IPS-15b (cell line): Measurements from ENCODE around the gene TMEM39B.
"Not testable (repeated sequence)": the region's sequence is repeated elsewhere in the genome, so short reads cannot be mapped to it uniquely, and the experiment has no call there.

Experiments used
- H3K27me3 ChIP-seq: one replicate; pipeline ENCODE4 v1.6.1; 2013; ENCODE audit warnings: low read length; ENCODE audit not compliant: control insufficient read depth, insufficient read depth
- H3K36me3 ChIP-seq: one replicate; pipeline ENCODE4 v1.6.1; 2013; ENCODE audit warnings: low read length; ENCODE audit not compliant: control insufficient read depth, insufficient read depth
- H3K4me1 ChIP-seq: one replicate; pipeline ENCODE4 v1.6.1; 2013; ENCODE audit warnings: mild to moderate bottlenecking, low read length; ENCODE audit not compliant: control insufficient read depth, insufficient read depth
- H3K4me3 ChIP-seq: one replicate; pipeline ENCODE4 v1.5.1; 2013; ENCODE audit warnings: low read depth, low read length
- H3K9ac ChIP-seq: one replicate; pipeline ENCODE4 v1.6.1; 2013; ENCODE audit warnings: low read depth, mild to moderate bottlenecking, low read length
- H3K9me3 ChIP-seq: one replicate; pipeline ENCODE4 v1.6.1; 2013; ENCODE audit warnings: mild to moderate bottlenecking, low read length; ENCODE audit not compliant: control insufficient read depth, insufficient read depth

TMEM39B gene

DNA sequence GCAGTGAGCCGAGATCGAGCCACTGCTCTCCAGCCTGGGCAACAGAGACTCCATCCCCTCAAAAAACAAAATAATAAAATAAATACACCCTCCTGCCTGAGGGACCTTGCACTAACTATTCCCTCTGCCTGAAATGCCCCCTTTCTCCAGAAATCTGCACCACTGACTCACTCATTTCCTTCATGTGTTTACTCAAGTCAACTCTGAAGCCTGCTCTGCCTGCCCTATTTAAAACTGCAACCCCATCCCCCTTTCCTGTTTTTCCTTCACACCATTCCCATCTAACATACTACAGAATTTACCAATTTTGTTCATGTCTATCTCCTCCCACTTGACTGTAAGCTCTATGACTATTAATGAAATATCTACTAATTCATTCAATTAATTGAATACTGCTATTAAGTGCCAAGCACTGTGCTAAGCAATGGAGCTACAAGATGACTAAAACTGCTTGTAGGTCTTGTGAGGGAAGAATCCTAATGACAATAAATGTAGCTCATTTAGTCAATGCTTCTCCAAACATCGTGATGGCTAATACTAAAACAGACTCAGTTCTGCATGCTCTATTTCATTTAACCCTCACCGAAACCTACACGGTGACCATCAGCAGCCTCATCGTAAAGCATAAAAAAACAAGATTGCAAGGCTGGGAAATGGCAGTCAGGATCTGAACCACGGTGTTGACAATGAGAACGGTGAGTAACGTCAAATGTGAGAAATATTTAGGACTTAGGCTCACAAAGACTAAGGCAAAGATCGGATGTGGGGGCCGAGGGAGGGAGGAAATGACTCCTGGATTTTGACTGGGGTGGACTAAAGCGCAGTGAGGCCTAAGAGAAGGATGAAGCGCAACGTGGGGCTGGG is 749 bp upstream of the TMEM39B start:
- H3K9me3 ChIP-seq = no peaks in the 10 kb centered on the region
- no peaks in the 10 kb centered on the region for H3K27me3 ChIP-seq
- peak overlapping the region; percentile 58 for H3K9ac ChIP-seq
- peaks cover 19% of the 10 kb centered on the region for H3K4me1 ChIP-seq
- H3K4me3 ChIP-seq = peak overlapping the region; percentile 89
- H3K36me3 ChIP-seq = peaks cover 10% of the 10 kb centered on the region

DNA sequence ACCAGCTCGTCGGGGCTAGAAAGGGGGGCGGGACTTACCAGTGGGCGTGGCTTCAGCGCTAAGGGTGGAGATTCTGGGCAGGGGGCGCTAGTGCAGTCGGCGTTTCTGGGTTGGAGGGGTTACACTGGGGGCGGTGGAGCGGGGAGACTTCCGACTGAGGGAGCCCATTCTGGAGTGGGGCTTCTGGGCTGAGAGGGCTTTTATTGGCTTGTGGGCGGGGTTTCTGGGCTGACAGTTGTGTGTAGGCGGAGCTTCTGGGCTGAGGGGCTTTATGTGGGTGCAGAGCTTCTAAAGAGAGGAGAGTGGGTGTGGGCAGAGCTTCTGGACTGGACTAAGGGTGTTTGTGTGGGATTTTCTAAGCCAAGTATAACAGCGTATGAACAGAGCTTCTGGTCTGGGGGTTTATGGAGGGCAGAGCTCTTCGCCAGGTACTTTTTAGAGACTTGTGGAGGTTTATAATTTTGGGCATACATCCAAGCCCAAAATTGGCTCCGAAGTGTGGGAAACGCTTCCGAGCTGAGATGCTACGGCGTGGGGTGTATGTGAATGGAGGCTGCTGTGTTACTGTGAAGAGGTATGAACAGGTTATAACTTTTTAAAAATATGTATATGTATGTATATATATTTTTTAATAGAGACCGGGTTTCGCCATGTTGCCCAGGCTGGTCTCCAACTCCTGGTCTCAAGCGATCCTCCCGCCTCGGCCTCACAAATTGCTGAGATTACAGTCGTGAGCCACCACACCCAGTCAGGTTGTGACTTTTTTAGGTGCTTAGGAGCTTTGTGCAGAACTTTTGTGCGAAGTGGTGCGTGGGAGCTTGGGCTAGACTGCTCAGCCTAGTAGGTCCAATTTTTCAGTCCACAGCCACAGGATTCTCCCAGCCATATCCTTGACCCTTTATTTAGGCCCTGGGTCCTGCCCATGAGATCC is 825 bp downstream of the TMEM39B start:
- Histone ChIP-seq H3K4me1 (peaks cover 17% of the 10 kb centered on the region), H3K9me3 (no peaks in the 10 kb centered on the region), H3K27me3 (no peaks in the 10 kb centered on the region), H3K9ac (no peak overlapping the region), H3K4me3 (peak overlapping the region; percentile 89), H3K36me3 (peaks cover 20% of the 10 kb centered on the region)

DNA sequence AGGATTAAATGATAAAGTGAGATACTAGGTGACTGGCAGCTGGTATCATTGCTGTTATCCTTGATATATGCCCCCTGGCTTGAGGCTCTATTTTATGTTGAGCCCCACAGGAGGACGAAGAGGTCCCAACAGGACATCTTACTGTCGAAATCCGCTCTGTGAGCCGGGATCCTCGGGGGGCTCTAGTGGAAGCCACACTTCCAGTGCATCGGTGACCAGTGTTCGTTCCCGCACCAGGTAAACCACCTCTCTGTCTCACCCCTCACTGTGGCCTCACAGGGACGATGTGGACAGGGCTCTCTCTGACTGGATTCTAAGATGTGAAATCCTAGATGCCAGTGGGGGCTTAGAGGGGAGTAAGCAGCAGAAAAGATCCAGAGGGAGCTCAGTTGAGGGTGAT is 2.1 kb downstream of the TMEM39B start:
- H3K4me3 ChIP-seq = no peak overlapping the region
- no peaks in the 10 kb centered on the region for H3K27me3 ChIP-seq
- H3K36me3 ChIP-seq = peaks cover 20% of the 10 kb centered on the region
- peaks cover 9% of the 10 kb centered on the region for H3K4me1 ChIP-seq
- no peaks in the 10 kb centered on the region for H3K9me3 ChIP-seq
- H3K9ac ChIP-seq = no peak overlapping the region

DNA sequence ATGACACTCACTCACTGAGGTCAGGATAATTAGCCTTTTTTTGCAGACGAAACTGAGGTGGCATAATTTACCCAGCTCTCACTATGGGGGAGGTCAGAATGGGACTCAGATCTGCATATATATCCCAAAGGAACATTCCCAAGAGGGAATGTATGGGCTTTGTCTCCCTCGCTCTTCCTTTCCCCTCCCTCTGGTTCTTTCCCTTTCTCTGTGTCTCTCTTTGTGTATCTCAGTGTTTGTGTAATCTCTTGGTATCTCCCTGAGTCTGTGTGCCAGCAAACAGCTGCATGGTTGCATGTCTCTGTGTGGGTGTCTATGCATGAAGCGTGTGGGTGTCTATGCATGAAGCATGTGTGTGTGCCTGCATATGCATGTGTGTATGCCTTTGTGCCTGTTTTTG is 4.7 kb downstream of the TMEM39B start:
- Histone ChIP-seq H3K4me3 (no peak overlapping the region), H3K4me1 (peaks cover 3% of the 10 kb centered on the region), H3K27me3 (no peaks in the 10 kb centered on the region), H3K9ac (no peak overlapping the region), H3K36me3 (peaks cover 20% of the 10 kb centered on the region), H3K9me3 (no peaks in the 10 kb centered on the region)

DNA sequence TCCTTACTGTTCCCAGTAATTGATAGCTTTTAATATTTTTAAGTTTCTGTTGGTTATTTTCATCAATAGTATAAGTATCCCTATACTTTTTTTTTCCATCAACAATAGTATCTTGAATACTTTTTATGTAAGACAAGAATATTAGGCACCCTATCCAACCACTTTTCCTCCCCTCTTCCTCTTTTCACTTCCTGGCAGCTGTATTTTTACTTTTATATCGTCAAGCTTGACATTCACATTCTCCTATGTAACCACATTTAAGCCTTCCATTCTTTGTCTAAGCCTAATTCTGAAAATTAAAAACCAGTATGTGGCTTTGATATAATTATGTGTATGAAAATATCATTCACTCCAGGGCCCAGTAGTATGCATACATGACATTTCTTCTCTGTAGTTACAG is 9.3 kb downstream of the TMEM39B start:
- Histone ChIP-seq H3K4me3 (no peak overlapping the region), H3K27me3 (no peaks in the 10 kb centered on the region), H3K9me3 (no peaks in the 10 kb centered on the region), H3K9ac (no peak overlapping the region), H3K36me3 (peaks cover 9% of the 10 kb centered on the region), H3K4me1 (no peaks in the 10 kb centered on the region)

DNA sequence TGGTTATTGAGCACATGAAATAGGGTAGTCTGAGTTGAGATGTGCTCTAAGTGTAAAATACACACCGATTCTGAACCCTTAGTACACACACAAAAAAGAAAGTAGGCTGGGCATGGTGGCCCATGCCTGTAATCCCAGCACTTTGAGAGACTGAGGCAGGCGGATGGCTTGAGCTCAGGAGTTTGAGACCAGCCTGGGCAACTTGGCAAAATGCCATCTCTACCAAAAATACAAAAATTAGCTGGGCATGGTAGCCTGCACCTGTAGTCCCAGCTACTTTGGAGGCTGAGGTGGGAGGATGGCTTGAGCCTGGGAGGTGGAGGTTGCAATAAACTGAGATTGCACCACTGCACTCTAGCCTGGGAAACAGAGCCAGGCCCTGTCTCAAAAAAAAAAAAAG is 13.6 kb downstream of the TMEM39B start:
- not testable (repeated sequence) for H3K4me1 ChIP-seq, H3K9me3 ChIP-seq, H3K36me3 ChIP-seq, H3K9ac ChIP-seq, H3K27me3 ChIP-seq, H3K4me3 ChIP-seq

DNA sequence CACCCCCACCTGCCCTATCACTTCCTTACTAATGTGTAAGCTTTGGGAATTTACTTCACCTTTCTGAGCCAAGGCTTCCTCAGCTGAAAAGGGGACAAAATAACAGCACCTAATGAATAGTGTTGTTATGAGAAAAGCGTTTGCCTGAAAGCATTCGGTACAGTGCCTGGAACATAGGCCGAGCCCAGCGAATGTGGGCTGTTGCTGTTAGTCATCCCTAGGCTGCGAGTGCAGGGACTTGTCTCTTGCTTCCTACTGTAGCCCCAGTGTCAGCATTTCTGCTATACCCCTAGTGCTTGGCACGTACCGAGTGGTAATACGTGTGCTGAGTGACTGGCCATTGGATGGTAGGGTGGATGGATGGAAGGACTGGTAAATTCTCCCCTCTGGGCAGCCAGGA is 18.4 kb downstream of the TMEM39B start:
- H3K27me3 ChIP-seq = no peaks in the 10 kb centered on the region
- no peaks in the 10 kb centered on the region for H3K4me1 ChIP-seq
- peaks cover 15% of the 10 kb centered on the region for H3K36me3 ChIP-seq
- H3K9me3 ChIP-seq = no peaks in the 10 kb centered on the region
- H3K4me3 ChIP-seq = no peak overlapping the region
- no peak overlapping the region for H3K9ac ChIP-seq

DNA sequence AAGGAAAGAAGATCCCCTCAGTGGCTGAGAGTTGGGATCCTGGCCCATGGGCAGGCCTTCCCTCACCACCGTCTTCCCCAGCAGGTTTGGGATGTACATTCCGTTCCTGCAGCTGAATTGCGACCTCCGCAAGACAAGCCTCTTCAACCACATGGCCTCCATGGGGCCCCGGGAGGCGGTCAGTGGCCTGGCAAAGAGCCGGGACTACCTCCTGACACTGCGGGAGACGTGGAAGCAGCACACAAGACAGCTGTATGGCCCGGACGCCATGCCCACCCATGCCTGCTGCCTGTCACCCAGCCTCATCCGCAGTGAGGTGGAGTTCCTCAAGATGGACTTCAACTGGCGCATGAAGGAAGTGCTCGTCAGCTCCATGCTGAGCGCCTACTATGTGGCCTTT is 18.9 kb downstream of the TMEM39B start:
- Histone ChIP-seq H3K36me3 (peaks cover 15% of the 10 kb centered on the region), H3K4me1 (no peaks in the 10 kb centered on the region), H3K27me3 (no peaks in the 10 kb centered on the region), H3K4me3 (no peak overlapping the region), H3K9ac (no peak overlapping the region), H3K9me3 (no peaks in the 10 kb centered on the region)

DNA sequence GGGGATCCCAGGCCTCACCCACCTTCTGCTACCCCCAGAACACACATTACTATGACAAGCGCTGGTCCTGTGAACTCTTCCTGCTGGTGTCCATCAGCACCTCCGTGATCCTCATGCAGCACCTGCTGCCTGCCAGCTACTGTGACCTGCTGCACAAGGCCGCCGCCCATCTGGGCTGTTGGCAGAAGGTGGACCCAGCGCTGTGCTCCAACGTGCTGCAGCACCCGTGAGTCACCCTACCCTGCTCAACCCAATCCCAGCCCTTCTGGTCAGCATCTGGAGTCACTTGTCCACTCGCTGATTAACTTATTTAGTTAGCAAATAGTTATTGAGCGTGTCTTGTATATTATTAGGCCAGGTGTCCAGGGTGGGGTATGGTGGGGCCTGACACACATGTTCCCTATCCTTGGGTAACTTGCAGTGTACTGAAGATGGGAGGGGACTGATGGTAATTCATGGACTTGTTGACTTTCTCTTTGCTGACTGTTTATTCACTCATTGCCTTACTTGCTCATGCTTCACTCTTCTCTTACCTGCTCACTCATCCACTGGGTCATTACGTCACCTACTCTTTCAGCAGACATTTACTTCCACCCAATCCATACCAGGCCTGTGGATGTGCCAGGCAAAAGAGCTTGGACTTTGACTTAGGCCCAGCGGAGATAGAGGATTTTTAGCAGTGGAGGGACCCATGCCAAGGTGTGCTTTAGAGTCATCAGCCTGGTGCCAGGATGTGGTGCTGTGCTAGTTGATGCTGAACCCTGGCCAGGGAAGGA is 22.2 kb downstream of the TMEM39B start:
- peaks cover 19% of the 10 kb centered on the region for H3K36me3 ChIP-seq

DNA sequence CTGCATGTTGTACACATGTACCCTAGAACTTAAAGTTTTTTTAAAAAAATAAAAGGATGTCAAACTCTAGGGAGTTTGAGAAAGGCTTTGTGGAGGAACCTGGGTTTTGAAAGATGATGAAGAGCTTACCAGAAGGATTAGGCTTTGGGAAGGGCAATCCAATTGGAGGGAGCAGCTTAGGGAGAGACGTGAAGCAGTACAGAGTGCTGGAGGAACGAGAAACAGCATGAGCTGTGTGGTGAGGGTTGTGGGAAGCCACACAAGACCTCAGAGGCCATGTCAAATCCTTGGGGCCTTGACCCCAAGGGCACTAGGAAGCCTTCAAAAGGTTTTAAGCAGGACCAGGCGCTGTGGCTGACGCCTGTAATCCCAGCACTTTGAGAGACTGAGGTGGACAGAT is 26.7 kb downstream of the TMEM39B start:
- H3K36me3 ChIP-seq = peaks cover 19% of the 10 kb centered on the region
- H3K9me3 ChIP-seq = no peaks in the 10 kb centered on the region
- H3K9ac ChIP-seq = no peak overlapping the region
- no peak overlapping the region for H3K4me3 ChIP-seq
- H3K4me1 ChIP-seq = no peaks in the 10 kb centered on the region
- H3K27me3 ChIP-seq = no peaks in the 10 kb centered on the region

More for the DNA sequence above, 22.2 kb downstream of the TMEM39B start:
- no peaks in the 10 kb centered on the region for H3K27me3 ChIP-seq
- no peak overlapping the region for H3K9ac ChIP-seq
- no peak overlapping the region for H3K4me3 ChIP-seq
- no peaks in the 10 kb centered on the region for H3K9me3 ChIP-seq
- no peaks in the 10 kb centered on the region for H3K4me1 ChIP-seq

DNA sequence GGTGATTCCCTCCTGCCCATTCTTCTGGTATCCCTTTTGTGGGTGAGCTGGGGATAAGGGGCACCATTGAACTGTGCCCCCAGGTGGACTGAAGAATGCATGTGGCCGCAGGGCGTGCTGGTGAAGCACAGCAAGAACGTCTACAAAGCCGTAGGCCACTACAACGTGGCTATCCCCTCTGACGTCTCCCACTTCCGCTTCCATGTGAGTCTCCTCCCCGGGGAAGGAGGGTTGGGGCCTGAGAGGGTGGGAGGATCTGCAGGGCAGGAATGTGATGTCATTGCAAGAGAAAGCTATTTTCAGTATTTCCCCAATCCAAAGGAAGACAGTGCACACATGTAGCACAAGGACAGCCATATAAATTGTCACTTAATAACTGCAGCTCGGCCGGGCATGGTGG is 27.6 kb downstream of the TMEM39B start:
- H3K9me3 ChIP-seq = no peaks in the 10 kb centered on the region
- H3K4me1 ChIP-seq = no peaks in the 10 kb centered on the region
- no peaks in the 10 kb centered on the region for H3K27me3 ChIP-seq
- H3K36me3 ChIP-seq = peaks cover 16% of the 10 kb centered on the region
- H3K4me3 ChIP-seq = no peak overlapping the region
- H3K9ac ChIP-seq = no peak overlapping the region
